ENCODE results near the gene C16orf74. TPM values are rescaled to one million over a fixed set of nuclear protein-coding genes. Genes with fewer than 3 reads are reported as not detected.

C16orf74 gene
- total and polyA plus RNA-seq, 2 of the 8 experiments (the other 6 are each of a cell fraction or from before 2014, with no cell fraction given), result 7.3 to 9.3 TPM

DNA sequence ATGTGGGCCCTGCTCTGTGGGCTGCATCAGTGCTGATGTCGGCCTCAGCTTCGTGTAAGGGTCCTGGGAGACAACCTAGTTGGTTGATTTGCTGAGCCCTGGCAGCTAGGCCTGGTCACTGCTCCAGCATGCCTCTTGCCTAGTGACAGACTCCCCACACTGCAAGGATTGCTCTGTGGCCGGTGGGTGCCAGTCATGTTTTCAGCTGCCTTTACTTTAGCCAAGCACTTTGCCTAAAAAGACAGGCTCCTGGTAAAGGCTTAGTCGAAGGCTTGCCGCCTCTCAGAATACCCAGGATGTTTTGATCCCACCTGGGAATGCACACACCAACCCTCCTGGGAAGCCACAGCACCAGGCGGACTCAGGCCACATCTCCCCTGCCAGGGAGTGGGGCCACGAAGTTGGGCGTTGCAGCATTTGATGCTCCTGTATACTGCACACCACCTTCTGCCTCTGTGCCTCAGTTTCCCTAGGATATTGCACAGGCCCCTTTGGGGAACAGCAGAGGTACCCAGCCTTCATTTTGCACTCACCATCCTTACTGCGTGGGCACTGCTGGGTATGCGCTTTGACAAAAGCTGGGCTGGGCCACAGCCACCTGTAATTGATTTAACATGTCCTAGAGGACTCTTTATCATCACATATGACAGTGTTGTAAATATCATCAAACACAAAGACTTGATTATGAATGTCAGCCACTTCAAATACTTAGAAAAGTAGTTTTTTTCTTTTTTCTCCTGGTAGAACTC, 82.0 kb downstream of the C16orf74 start:
- no peak overlapping the region for H3K4ac ChIP-seq (replicated peaks; ENCODE audit: insufficient read length, low read depth, low read length)
- no peak overlapping the region for H2BK120ac ChIP-seq (replicated peaks; ENCODE audit: low read depth, low read length)
- no peak overlapping the region for H3K27ac ChIP-seq (ENCODE audit: low read depth, low read length)
- H4K5ac ChIP-seq (ENCODE audit: insufficient read length, low read depth, low read length), result no peak overlapping the region
- H3K79me2 ChIP-seq (ENCODE audit: control insufficient read depth in 1 of 2, insufficient read depth in 2 of 2, low read length in 2 of 2), result no peaks in the 10 kb centered on the region
- no peak overlapping the region for H3K4me3 ChIP-seq (ENCODE audit: extremely low read depth in 1 of 4, insufficient read depth in 2 of 4, low read depth in 3 of 4, low read length in 4 of 4)
- no peak overlapping the region for H3K23ac ChIP-seq (ENCODE audit: insufficient read length)
- no peak overlapping the region for H2BK5ac ChIP-seq (ENCODE audit: low read depth, low read length)
- no peak overlapping the region for H3K4me2 ChIP-seq (ENCODE audit: insufficient read depth in 1 of 2, low read depth in 2 of 2, low read length in 2 of 2)
- no peaks in the 10 kb centered on the region for H3K9me3 ChIP-seq (ENCODE audit: insufficient read depth in 2 of 2, low read depth in 1 of 2, low read length in 1 of 2)
- peaks cover 3% of the 10 kb centered on the region for H3K79me1 ChIP-seq (ENCODE audit: low read depth, low read length)
- DNase-seq (ENCODE audit: low read depth in 1 of 2, low spot score in 2 of 2) (no peak), FAIRE-seq (no peak)
- H2BK20ac ChIP-seq (ENCODE audit: low read length), result no peak overlapping the region
- H2AK5ac ChIP-seq (ENCODE audit: low read depth, low read length), result no peak overlapping the region
- no peaks in the 10 kb centered on the region for H3K27me3 ChIP-seq (replicated peaks in 1 of 4; ENCODE audit: control insufficient read depth in 3 of 4, extremely low read depth in 1 of 4, insufficient read depth in 3 of 4, low read length in 3 of 4)
- H3K18ac ChIP-seq (ENCODE audit: extremely low read depth, low read length), result no peak overlapping the region
- peaks cover 5 to 22% of the 10 kb centered on the region in 2 experiments for H4K20me1 ChIP-seq (replicated peaks in 1 of 2; ENCODE audit: control insufficient read depth in 1 of 2, insufficient read depth in 2 of 2, low read length in 2 of 2)
- H3K4me1 ChIP-seq (replicated peaks in 1 of 4; ENCODE audit: control insufficient read depth in 3 of 4, insufficient read depth in 4 of 4, low read length in 3 of 4), result no peaks in the 10 kb centered on the region
- H3K14ac ChIP-seq (ENCODE audit: insufficient read length), result no peak overlapping the region
- H3K36me3 ChIP-seq (ENCODE audit: control insufficient read depth in 2 of 4, insufficient read depth in 4 of 4, low read length in 3 of 4), result peaks cover 53 to 98% (median 81%) of the 10 kb centered on the region in 4 experiments
- ChIA-PET CTCF (ENCODE audit: partially characterized antibody) (interaction anchor here (1.7 to 16.9 kb wide), 3 partner anchors 10 to 50 kb away, joined by 8 to 248 read pairs (median 9); no protein-coding TSS in a partner anchor), POLR2A (ENCODE audit: partially characterized antibody) (interaction anchor here (1.3 to 2.9 kb wide), 3 partner anchors 10 to 14 kb away, joined by 4 to 10 read pairs (median 9); no protein-coding TSS in a partner anchor)
- H4K8ac ChIP-seq (ENCODE audit: extremely low read depth, insufficient read depth, low read length), result no peak overlapping the region
- WGBS, 2 experiments (ENCODE audit: extremely low coverage in 1 of 2, insufficient coverage in 1 of 2, insufficient read length in 1 of 2, insufficient replicate concordance in 2 of 2, low coverage in 1 of 2, low lambda C conversion rate in 2 of 2, missing lambda C conversion rate in 1 of 2), result 90% methylated on average over 10 of the region's 10 CpGs; no CpG with 5 or more reads in 1 of the 2 experiments
- H2BK15ac ChIP-seq (ENCODE audit: low read length), result no peak overlapping the region
- TF ChIP-seq NRF1 (IDR thresholded peaks at IDR 0.05; ENCODE audit: low read depth, low read length) (no peak), TCF12 (IDR thresholded peaks at IDR 0.05; ENCODE audit: low read depth, low read length) (no peak), EZH2 (IDR thresholded peaks at IDR 0.05; ENCODE audit: low read depth, low read length, severe bottlenecking) (no peak), CTBP2 (IDR thresholded peaks at IDR 0.05; ENCODE audit: borderline replicate concordance, insufficient read depth, insufficient read length, low read length) (no peak), TAF7 (optimal IDR thresholded peaks at IDR 0.05; ENCODE audit: borderline replicate concordance, low read depth, low read length) (no peak), RAD21 (IDR thresholded peaks at IDR 0.05 in 1 of 2, conservative IDR thresholded peaks at IDR 0.05 in 1 of 2; ENCODE audit: low read depth in 2 of 2, low read length in 2 of 2) (no peak), CHD2 (IDR thresholded peaks at IDR 0.05; ENCODE audit: low read length) (no peak), TEAD4 (IDR thresholded peaks at IDR 0.05; ENCODE audit: low read depth, low read length) (no peak), CREB1 (IDR thresholded peaks at IDR 0.05) (no peak), SIN3A (conservative IDR thresholded peaks at IDR 0.05 in 1 of 2, IDR thresholded peaks at IDR 0.05 in 1 of 2; ENCODE audit: low read depth in 1 of 2, low read length in 2 of 2) (no peak)
- H3K23me2 ChIP-seq (ENCODE audit: low read depth, low read length), result no peaks in the 10 kb centered on the region
- no peak overlapping the region for H3K9ac ChIP-seq (replicated peaks in 1 of 4; ENCODE audit: extremely low read depth in 1 of 4, low read depth in 3 of 4, low read length in 3 of 4)
- no peak overlapping the region for H3K56ac ChIP-seq (replicated peaks; ENCODE audit: insufficient read length, low read depth, low read length)
- no peak overlapping the region for H2BK12ac ChIP-seq (ENCODE audit: low read depth, low read length)
- H4K91ac ChIP-seq (replicated peaks; ENCODE audit: insufficient read length, low read length), result no peak overlapping the region
- H2AFZ ChIP-seq (ENCODE audit: low read length), result no peak overlapping the region
